NCI-H1417 (cell line): ENCODE data around the gene PPP1R1A.

Experiments
- DNase-seq, 3 experiments: peaks; one replicate each; lab custom pipeline; 2025; lab: John Stamatoyannopoulos, UW

Gene PPP1R1A

GRCh38 chr12:54588110-54588889, at the start of gene PPP1R1A:
PPP1R1A (minus strand) TSS chr12:54588659; CDS start chr12:54588488, 171 bp downstream.
- DNase-seq: peak; percentile 20 to 63 (median 53)

- no peak for DNase-seq
Observed at GRCh38 chr12:54634795-54635194, 46.3 kb upstream of the PPP1R1A start, which contains the start of gene LACRT. LACRT (minus strand) TSS chr12:54634895; CDS start chr12:54634841, 54 bp downstream.

- DNase-seq: no peak
Observed at GRCh38 chr12:54631988-54632728, 43.7 kb upstream of the PPP1R1A start.

GRCh38 chr12:54631551-54631950, 43.1 kb upstream of the PPP1R1A start:
- DNase-seq: no peak

GRCh38 chr12:54629925-54630324, 41.5 kb upstream of the PPP1R1A start:
- no peak for DNase-seq

GRCh38 chr12:54628186-54628846, 39.9 kb upstream of the PPP1R1A start:
- DNase-seq: no peak

GRCh38 chr12:54627304-54627703, 38.8 kb upstream of the PPP1R1A start:
- DNase-seq: no peak

- DNase-seq: no peak
Observed at GRCh38 chr12:54625598-54625997, 37.1 kb upstream of the PPP1R1A start.

- no peak for DNase-seq
Observed at GRCh38 chr12:54624315-54625279, 36.1 kb upstream of the PPP1R1A start.

- peak in 1 of 3 experiments; percentile 22 for DNase-seq
Observed at GRCh38 chr12:54622463-54623183, 34.2 kb upstream of the PPP1R1A start.

GRCh38 chr12:54616933-54617680, 28.6 kb upstream of the PPP1R1A start:
- DNase-seq: no peak

- no peak for DNase-seq
Observed at GRCh38 chr12:54612225-54612750, 23.8 kb upstream of the PPP1R1A start.

GRCh38 chr12:54611715-54612149, 23.3 kb upstream of the PPP1R1A start:
- DNase-seq: no peak

- DNase-seq: no peak
Observed at GRCh38 chr12:54608769-54609168, 20.3 kb upstream of the PPP1R1A start.

- DNase-seq: no peak
Observed at GRCh38 chr12:54608156-54608555, 19.7 kb upstream of the PPP1R1A start.

- no peak for DNase-seq
Observed at GRCh38 chr12:54606556-54606955, 18.1 kb upstream of the PPP1R1A start.

- DNase-seq: no peak
Observed at GRCh38 chr12:54605138-54605970, 16.9 kb upstream of the PPP1R1A start.

GRCh38 chr12:54604436-54604835, 16.0 kb upstream of the PPP1R1A start:
- DNase-seq: no peak

GRCh38 chr12:54603872-54604271, 15.4 kb upstream of the PPP1R1A start:
- no peak for DNase-seq
